DOHH2 (cell line): ENCODE measurements around the gene HOXC11.

Source experiments
- H3F3A ChIP-seq: fragments of 200-600 bp; sonication (generic), shearing (Covaris generic); 2 replicates; pipeline ENCODE4 v1.6.0; 2016; ENCODE audit warnings: antibody characterized with exemption, mild to moderate bottlenecking; ENCODE audit not compliant: control insufficient read depth, insufficient read depth
- H3K27ac ChIP-seq: fragments of 200-600 bp; sonication (generic); 2 replicates; pipeline ENCODE4 v1.5.1; 2014; ENCODE audit warnings: low read depth, mild to moderate bottlenecking, low read length, moderate library complexity
- H3K27me3 ChIP-seq: fragments of 200-600 bp; sonication (generic); 2 replicates; pipeline ENCODE4 v1.6.1; 2014; ENCODE audit warnings: mild to moderate bottlenecking, low read length, mixed read lengths; ENCODE audit not compliant: control insufficient read depth
- H3K36me3 ChIP-seq: fragments of 200-600 bp; sonication (generic); 2 replicates; pipeline ENCODE4 v1.6.1; 2014; ENCODE audit warnings: mild to moderate bottlenecking, low read length, moderate library complexity, mixed read lengths; ENCODE audit not compliant: control insufficient read depth
- H3K4me1 ChIP-seq: fragments of 200-600 bp; sonication (generic); 2 replicates; pipeline ENCODE4 v1.6.1; 2014; ENCODE audit warnings: mild to moderate bottlenecking, low read length, mixed read lengths; ENCODE audit not compliant: control insufficient read depth
- H3K4me2 ChIP-seq: fragments of 200-600 bp; sonication (generic); 2 replicates; pipeline ENCODE4 v1.6.0; 2014; ENCODE audit warnings: mild to moderate bottlenecking, low read length, moderate library complexity
- H3K4me3 ChIP-seq: fragments of 200-600 bp; sonication (generic); 2 replicates; pipeline ENCODE4 v1.5.1; 2014; ENCODE audit warnings: mild to moderate bottlenecking, low read length, mixed read lengths
- H3K79me2 ChIP-seq: fragments of 200-600 bp; sonication (generic); 2 replicates; pipeline ENCODE4 v1.6.1; 2014; ENCODE audit warnings: mild to moderate bottlenecking, low read length, mixed read lengths; ENCODE audit not compliant: control insufficient read depth
- H3K9me2 ChIP-seq: fragments of 200-600 bp; sonication (generic); replicated peaks from 2 replicates; pipeline ENCODE4 v1.6.1; 2014; ENCODE audit warnings: mild to moderate bottlenecking, low read length, mixed read lengths; ENCODE audit not compliant: control insufficient read depth
- H3K9me3 ChIP-seq: fragments of 200-600 bp; sonication (generic); 2 replicates; pipeline ENCODE4 v1.6.1; 2014; ENCODE audit warnings: antibody characterized with exemption, low read length, mixed read lengths; ENCODE audit not compliant: control insufficient read depth, insufficient read depth
- H4K20me1 ChIP-seq: fragments of 200-600 bp; sonication (generic); 2 replicates; pipeline ENCODE4 v1.6.0; 2014; ENCODE audit warnings: low read depth, mild to moderate bottlenecking, antibody characterized with exemption, low read length, moderate library complexity; ENCODE audit not compliant: control insufficient read depth, insufficient read depth
- CTCF ChIP-seq: fragments of 200-600 bp; sonication (generic); IDR thresholded peaks from one replicate; pipeline ENCODE4 v1.5.1; 2014; ENCODE audit warnings: antibody characterized with exemption, mild to moderate bottlenecking, low read depth, low read length; ENCODE audit not compliant: poor library complexity, severe bottlenecking
- EZH2phosphoT487 ChIP-seq: fragments of 200-600 bp; sonication (generic); IDR thresholded peaks from 2 replicates; pipeline ENCODE4 v1.6.1; 2017; ENCODE audit warnings: borderline replicate concordance, mild to moderate bottlenecking, antibody characterized with exemption, low read length, moderate library complexity, mixed read lengths

The HOXC11 gene

GRCh38 chr12:53981634-53982565 lies 9.0 kb downstream of the HOXC11 start:
- TF ChIP-seq CTCF (peak; percentile 21), EZH2phosphoT487 (no peak)
- no peaks in the 10 kb centered on the region for H4K20me1 ChIP-seq
- no peak overlapping the region for H3K4me2 ChIP-seq
- H3F3A ChIP-seq = peaks cover 6% of the 10 kb centered on the region; the same call in 1 of the 2 replicates
- H3K4me3 ChIP-seq = no peak overlapping the region
- no peak overlapping the region for H3K27ac ChIP-seq
- H3K79me2 ChIP-seq = no peaks in the 10 kb centered on the region
- no peaks in the 10 kb centered on the region for H3K9me3 ChIP-seq
- H3K36me3 ChIP-seq = no peaks in the 10 kb centered on the region
- H3K9me2 ChIP-seq = no peaks in the 10 kb centered on the region
- peaks cover 42% of the 10 kb centered on the region for H3K4me1 ChIP-seq
- peaks cover 61% of the 10 kb centered on the region for H3K27me3 ChIP-seq

- Histone ChIP-seq H3K9me3 (no peaks in the 10 kb centered on the region), H3K27ac (no peak overlapping the region), H3K4me3 (no peak overlapping the region), H3K36me3 (no peaks in the 10 kb centered on the region), H4K20me1 (no peaks in the 10 kb centered on the region), H3K27me3 (peaks cover 71% of the 10 kb centered on the region), H3F3A (peaks cover 6% of the 10 kb centered on the region; the same call in 1 of the 2 replicates), H3K4me2 (peak overlapping the region; percentile 82; the same call in 1 of the 2 replicates), H3K9me2 (no peaks in the 10 kb centered on the region), H3K4me1 (peaks cover 39% of the 10 kb centered on the region), H3K79me2 (no peaks in the 10 kb centered on the region)
- no peak for TF ChIP-seq EZH2phosphoT487
- no peak for TF ChIP-seq CTCF
Observed at GRCh38 chr12:53982648-53983567, 10.0 kb downstream of the HOXC11 start.

GRCh38 chr12:53983568-53983949 lies 10.6 kb downstream of the HOXC11 start:
- Histone ChIP-seq H4K20me1 (peaks cover 3% of the 10 kb centered on the region; the same call in 1 of the 2 replicates), H3K27ac (peak overlapping the region; percentile 28), H3K79me2 (no peaks in the 10 kb centered on the region), H3K9me3 (no peaks in the 10 kb centered on the region), H3K4me3 (peak overlapping the region; percentile 67), H3K4me2 (peak overlapping the region; percentile 82), H3F3A (peaks cover 6% of the 10 kb centered on the region; the same call in 1 of the 2 replicates), H3K27me3 (peaks cover 74% of the 10 kb centered on the region), H3K9me2 (no peaks in the 10 kb centered on the region), H3K36me3 (no peaks in the 10 kb centered on the region), H3K4me1 (peaks cover 40% of the 10 kb centered on the region)
- TF ChIP-seq CTCF (no peak), EZH2phosphoT487 (no peak)
